ENCODE measurements around the gene FOSL1.
"Not testable (repeated sequence)": the region's sequence is repeated elsewhere in the genome, so short reads cannot be mapped to it uniquely, and the experiment has no call there.

- TF ChIP-seq CTCF, POLR2A (IDR thresholded peaks at IDR 0.05): not testable (repeated sequence)
These were observed 51.5 kb downstream of the FOSL1 start for GRCh38 chr11:65848693-65849092.
